OCI-LY3 (cell line): ENCODE results near the gene ACSF3.

Experiments
- CTCF ChIP-seq: fragments of 200-600, 300-600 bp; sonication (generic); IDR thresholded peaks from 2 replicates; pipeline ENCODE4 v1.5.1; 2014; ENCODE audit warnings: antibody characterized with exemption, low read length, low read depth
- EZH2phosphoT487 ChIP-seq: fragments of 200-600 bp; shearing (Covaris generic); IDR thresholded peaks from 2 replicates; pipeline ENCODE4 v1.6.1; 2018; ENCODE audit warnings: antibody characterized with exemption, mixed run types, low read depth

DNA sequence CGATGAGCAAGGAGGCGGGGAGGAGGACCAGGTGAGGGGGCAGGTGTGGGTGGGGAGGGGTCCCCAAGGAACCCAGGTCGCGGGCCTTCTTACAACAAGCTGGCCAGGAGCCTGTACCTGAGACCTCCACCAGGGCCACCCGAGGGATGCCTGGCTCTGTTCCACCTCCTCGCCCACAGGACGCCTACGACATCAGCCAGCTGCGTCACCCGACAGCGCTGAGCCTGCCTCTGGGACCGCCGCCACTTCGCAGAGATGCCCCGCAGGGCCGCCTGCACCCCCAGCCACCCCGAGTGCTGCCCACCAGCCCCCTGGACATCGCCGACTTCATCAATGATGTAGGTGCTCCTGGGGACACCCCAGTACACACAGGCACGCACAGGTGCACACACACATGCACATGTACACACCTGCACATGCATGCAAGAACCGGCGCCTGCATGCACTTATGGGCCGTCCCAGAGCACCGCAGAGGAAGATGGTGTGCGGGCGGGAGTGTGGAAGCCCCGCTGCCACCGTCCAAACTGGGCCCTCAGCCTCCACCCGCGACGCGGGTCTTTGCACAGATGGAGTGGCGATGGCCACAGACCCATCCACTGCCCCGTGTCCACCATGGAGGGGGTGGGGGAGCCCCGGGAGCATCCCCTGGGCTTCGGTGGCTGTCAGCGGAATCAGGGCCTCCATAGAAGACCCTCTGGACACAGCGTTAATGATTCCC, 100.1 kb downstream of the ACSF3 start:
- TF ChIP-seq CTCF (no peak), EZH2phosphoT487 (no peak)
